NCI-H524 (cell line): ENCODE measurements around the gene ACER3.
"Not testable (repeated sequence)": the region's sequence is repeated elsewhere in the genome, so short reads cannot be mapped to it uniquely, and the experiment has no call there.

Source experiments
- DNase-seq, 2 experiments: peaks; one replicate each; lab custom pipeline; 2025; lab: John Stamatoyannopoulos, UW

Gene ACER3

DNA sequence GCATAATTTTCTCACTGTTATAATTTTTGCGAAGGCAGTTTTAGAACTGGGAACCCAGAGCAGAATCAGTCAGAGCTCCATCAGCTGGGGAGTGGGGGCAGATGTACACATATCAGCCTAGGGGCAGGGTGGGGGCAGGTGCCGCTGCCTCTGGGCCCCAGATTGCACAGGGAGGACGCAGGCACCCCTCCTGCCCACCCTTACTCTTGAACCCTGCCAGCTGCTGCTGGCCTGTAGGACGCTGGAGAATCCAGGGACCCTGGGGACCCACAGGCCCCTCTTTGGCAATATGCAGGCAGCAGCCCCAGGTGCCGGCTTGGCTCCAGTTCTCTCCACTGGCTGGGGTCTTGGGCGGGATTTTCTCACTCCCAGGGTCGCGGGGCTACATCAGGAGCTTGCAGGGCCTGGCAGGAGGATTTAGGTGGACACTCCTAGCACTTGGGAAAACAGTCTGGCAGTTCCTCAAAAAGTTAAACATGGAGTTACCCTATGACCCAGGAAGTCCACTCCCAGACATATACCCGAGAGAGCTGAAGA, 197.3 kb downstream of the ACER3 start:
- no peak for DNase-seq

DNA sequence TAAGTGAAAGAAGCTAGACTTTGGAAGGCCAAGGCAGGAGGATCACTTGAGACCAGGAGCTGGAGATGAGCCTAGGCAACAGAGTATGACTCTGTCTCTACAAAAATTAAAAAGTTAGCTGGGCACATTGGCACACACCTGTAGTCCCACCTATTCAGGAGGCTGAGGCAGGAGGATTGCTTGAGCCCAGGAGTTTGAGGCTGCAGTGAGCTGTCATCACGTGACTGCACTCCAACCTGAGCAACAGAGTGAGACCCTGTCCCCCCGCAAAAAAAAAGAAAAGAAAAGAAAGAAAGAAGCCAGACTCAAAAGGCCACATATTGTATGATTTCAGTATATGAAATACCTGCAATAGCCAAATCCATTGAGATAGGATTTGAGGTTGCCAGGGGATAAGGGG, 198.2 kb downstream of the ACER3 start:
- no peak for DNase-seq

DNA sequence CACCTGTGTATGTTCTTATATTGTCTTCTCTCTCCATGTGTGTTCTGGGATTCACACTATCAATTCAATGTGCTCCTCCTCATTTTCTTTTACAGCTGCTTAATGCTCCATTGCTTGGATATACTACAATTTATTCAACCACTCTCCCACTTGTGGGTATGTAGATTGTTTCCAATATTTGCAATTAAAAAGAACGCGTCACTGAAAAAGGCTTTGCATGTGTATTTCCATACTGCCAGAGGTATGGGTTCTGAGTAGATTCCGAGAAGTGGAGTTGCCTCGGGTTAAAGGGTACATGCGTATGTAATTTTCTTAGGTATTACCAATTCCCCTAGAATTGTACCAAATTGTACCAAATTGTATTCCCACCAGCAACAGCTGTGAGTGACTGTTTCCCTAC, 199.1 kb downstream of the ACER3 start:
- no peak for DNase-seq

DNA sequence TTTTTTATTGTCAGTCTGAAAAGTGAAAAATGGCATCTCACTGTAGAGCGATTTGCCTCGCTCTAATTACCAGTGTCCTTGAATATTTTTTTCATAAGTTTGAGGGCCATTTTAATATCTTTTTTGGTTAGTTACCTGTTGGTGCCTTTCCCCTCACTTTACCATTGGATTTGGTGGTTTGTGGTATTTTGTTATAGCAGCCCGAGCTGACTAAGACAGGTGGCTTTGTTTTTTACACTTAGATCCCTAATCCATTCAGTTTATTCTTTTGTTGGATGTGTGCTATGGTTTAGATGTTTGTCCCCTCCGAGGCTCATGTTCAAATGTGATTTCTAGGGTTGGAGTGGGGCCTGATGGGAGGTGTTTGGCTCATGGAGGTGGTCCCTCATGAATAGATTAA, 199.5 kb downstream of the ACER3 start:
- DNase-seq: no peak

DNA sequence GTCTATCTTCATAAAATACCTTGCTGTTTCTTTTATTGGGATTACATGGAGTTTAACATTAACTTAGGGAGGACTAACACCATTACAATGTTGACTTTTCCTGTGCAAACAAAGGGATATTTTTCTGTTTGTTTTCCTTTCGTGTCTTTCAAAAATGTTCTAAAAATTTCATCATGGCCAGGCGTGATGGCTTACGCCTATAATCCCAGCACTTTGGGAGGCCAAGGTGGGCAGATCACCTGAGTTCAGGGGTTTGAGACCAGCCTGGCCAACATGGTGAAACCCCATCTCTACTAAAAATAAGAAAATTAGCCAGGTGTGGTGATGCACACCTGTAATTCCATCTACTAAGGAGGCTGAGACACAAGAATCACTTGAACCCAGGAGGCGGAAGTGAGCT, 200.5 kb downstream of the ACER3 start:
- DNase-seq: not testable (repeated sequence)

DNA sequence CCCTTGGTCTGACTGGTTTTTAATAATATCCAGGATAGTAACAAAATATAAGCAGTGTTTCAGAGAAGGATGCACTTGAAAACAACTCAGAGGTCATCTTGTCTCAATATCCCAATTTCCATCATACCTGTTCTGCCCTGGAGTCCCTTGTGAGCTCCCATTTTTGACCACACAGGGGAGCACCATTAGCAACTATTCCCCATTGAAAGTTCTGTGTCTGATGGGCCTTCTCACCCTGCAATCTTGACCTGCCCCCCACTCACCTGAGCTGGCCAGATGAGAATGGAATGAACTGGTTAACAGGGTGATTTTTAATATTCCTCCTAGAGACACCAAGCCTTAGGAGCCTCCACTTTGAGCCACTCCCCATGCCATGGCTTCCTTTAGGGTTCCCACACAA, 202.2 kb downstream of the ACER3 start:
- no peak for DNase-seq

DNA sequence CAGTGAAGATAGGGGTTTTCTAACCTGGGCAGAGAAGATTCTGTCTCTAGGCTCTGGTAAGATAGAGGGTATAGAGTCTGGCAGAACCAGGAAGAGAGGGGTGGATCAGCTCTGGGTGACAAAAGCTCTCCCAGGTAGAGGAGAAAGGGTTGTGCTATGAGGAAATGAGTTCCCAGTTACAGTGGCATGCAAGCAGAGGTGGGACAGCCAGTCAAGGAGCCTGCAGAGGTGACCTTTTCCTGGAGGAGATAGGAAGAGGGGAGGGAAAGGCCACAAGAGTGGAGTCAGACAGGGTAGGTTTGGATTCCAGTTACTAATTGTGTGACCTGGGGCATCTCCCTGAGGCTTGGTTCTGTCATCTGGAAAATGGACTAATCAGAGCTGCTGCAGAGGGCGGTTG, 202.7 kb downstream of the ACER3 start:
- DNase-seq: no peak

DNA sequence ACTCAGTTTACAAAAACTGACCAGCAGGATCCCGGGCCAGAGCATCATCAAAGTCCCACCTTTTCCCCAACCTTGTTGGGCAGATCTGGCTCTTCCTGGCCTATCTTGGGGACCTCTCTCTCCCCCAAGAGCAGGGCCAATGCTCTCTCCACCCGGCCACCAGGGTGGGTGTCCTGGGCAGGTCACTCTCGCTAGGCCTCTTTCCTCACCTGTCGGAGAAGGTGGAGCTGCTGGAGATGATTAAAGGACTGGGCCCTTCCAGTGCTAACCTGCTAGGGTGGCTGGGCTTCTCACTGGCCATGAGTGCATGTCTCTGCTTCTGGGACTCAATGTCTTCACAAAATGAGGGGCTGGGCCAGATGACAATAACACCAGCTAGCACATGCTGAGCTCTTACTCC, 203.1 kb downstream of the ACER3 start:
- DNase-seq: no peak

DNA sequence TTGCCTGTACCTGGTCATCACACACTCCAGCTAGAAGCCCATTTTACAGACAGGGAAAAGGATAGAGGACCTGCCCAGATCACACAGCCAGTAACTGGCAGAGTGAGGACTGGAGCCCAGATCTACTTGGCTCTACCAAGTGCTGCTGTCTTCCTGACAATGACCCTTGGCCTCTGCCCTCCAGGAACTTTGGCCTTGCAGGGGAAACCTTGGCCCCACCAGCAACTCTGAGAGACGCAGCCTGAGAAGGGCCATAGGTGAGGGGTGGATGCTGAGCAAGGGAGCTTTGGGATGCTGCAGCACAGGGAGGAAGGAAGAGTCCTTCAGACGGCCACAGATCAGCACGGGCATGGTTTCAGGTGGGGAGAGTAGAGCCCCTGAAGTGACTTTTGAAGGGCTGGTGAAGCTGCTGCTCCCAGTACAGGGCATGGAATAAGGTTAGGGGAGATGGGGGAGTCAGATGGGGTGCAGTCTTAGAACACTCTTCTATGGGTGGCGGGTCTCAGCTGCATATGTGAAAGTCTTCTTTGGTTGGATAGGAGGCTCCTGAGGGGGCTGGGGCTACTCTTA, 204.0 kb downstream of the ACER3 start:
- DNase-seq: no peak

DNA sequence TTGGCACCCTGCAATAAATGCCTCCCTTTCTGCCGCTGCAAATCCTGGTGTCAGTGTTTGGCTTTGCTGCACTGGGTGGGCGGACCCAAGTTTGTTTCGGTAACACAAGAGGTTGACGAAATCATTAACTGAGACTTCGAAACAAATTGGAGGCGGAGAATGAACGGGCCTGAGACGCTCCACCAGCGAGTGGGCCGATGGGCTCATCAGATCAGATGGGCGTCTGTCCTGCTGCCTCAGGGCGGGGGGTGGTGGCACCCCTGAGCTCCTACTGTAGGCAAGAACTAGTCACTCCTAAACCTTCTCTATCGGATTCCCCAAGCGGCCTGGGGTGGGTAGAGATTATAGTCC, 205.1 kb downstream of the ACER3 start:
- no peak for DNase-seq

DNA sequence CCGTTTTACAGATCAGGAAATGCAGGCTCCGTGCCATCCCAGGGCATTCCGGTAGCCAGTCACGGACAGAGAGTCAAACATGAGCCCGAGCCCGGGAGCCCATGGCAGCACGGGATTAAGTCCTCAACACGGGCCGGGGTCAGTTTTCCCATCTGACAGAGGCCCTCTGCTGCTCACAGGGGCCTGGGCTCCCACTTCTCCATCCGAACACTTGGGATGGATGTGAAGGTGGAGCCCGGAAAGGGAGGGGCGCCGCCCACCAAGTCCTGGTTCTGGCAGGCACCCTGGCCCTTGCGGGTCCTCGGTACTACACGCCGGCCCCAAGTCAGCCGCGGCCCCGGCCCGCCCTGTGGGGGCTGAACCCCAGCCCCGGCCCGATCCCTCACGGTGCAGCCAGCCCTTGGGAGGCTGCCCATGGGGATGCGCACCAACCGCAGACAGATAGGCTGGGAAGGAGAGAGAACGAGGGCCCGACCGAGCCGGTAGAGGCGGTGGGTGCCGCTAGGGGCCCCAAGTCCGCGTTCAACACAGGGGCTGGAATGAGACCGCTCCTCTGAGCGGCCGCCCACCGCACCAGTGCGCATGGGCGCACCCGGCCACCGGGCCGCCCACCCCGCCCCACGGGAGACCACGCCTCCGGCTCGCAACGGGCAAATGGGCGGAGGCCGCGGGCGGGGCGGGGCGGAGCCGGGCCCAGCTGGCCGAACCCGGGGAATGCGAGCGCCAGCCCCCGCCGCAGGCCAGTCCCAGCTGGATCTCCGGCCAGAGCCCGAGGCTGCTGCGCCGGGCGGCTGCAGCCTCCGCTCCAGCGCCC, 205.7 kb downstream of the ACER3 start, which contains the start of gene CAPN5:
TSS of gene CAPN5 (plus strand) at position 743 of the 814 bp plus-strand sequence. CDS start 17,916 bp downstream, outside the sequence.
- peak; percentile 83 to 92 for DNase-seq

DNA sequence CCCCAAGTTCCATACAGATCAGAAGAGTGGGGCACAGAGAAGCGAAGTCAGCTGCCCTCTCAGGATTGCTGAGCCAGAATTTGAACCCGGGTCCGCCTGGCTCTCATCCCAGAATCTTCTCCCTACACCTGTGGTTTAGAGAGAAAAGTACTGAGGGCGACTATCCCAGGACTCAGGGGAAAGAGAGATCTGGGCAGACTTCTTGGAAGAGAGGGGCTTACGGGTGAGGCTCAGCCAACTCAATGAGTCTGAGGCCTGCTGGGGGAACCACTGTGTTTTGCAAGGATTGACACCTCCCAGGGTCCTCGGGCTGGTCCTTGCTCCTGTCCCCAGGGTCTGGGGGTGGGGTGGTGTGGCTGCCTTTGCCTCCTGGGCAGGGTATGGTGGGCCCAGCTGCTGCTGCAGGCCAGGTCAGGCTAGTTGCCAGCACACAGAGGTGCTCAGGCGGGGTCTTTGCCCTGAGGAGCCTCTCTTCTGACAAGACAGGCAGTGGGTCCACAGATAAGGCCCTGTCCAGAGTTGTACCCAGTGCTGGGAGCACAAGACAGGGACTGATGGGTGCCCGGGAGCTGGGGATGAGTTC, 207.2 kb downstream of the ACER3 start:
- no peak for DNase-seq

DNA sequence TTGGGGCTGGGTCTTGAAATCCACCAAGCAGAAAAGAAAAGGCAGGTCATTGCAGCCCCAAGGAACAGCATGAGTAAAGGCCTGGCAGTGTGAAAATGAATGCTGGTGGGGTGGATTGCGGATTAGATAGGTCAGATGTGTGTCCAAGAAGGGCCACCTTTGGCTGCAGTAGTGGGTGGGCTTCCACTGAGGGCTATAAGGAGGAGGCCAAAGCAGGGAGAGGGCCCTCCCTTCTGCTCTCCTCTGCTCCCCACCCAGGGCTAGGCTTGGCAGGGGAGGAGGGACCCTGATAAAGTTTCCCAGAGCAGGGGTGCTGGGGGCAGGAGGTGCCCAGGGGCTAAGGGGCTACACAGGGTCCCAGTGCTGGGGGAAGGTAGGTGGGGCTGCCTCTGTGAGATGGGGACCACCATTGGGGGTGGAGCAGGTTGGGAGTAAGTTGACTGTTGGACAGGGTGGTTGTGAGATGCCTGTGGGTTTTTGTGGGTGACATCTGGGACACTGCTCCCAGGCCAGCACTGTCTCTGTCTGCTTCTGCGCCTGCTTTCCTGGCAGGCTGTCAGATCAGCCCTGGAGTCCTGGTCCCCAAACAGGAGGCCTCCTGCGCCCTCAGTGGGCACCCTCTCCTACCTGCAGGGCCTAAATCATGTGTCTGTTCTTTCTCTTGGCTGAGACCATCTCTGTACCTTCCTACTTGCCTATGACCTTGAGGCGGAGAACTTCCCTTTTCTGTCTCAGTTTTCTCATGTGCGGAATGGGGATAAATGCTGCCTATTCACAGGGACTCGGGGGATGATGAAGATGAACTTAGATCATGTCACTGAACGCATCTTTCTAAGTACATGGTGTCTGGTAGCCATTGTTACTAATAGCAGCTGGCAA, 208.0 kb downstream of the ACER3 start:
- no peak for DNase-seq

DNA sequence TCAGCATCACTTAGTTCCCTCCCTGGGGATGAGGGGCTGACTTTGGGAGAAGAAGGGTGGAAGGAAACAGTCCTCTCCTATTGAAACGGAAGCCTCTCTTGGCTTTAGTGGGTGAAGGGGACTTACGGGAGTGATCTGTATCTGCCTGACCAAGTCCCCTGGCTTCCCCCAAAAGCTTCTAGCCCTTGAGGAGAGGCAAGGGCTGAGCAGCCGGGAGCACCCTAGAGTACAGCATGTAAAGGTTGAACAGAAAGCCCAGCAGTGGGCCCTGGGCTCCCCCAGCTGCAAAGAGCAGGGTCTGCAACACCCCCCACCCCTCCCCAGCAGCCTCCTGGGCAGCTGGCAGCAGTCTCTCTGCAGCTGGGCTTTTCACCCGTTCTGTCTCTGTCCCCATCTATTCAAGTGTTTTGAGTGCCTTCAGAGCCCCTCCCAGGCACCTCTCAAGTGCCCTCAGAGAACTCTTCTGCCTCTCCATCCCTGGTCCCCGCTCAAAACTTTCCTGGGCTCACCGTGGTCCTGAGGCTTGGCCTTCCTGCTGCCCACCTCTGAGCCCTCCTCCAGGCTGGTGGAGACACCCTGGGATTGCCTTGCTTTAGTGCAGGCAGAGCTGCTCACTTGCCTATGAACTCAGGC, 208.7 kb downstream of the ACER3 start:
- DNase-seq: peak; percentile 22 to 56

DNA sequence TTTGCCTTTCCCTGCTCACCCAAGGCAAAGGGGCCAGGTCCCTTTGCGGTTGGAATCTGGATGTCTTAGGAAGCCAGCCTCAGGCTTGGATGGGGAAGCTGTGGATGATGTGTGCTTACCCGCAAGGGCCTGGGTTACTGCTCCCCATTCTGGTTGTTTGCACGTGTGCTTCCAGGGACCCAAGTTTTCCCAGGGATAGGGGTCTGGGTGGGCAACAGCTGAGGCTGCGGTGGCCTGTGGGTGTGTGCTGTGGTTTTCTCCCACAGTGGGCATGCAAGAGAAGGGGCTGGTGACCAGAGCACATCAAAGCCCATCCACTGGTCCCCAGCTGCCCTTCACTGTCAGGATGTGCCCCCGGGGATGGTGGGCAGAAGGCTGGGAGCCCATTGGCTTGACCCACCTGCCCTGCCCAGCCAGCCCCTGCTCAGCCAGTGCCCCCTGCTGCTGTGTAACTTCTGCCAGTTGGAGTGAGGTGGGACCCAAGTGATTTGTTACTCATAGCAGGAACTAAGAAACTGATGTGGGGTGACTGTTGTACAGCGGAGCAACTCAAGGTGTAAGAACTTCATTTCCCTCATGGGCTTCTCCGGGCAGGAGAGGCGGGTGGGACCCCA, 209.4 kb downstream of the ACER3 start:
- DNase-seq: no peak

DNA sequence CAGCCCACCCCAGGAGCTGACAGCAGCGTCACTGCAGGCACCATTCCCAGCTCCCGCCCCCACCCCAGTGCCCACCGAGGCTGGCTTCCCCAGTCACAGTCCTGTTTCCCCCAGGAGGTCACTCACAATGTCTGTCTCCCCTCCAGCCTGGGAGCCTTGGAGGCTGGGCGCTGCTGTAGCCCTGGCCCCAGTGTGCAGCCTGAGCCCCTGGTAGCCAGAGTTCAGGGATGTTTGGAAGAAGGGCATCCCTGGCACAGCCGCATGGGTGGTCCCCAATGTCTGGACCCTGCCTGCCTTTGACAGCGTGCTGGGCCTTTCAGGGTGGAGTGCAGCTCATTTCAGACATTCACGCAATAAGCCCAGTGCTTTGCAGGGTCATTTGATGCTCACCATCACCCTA, 210.4 kb downstream of the ACER3 start:
- no peak for DNase-seq

DNA sequence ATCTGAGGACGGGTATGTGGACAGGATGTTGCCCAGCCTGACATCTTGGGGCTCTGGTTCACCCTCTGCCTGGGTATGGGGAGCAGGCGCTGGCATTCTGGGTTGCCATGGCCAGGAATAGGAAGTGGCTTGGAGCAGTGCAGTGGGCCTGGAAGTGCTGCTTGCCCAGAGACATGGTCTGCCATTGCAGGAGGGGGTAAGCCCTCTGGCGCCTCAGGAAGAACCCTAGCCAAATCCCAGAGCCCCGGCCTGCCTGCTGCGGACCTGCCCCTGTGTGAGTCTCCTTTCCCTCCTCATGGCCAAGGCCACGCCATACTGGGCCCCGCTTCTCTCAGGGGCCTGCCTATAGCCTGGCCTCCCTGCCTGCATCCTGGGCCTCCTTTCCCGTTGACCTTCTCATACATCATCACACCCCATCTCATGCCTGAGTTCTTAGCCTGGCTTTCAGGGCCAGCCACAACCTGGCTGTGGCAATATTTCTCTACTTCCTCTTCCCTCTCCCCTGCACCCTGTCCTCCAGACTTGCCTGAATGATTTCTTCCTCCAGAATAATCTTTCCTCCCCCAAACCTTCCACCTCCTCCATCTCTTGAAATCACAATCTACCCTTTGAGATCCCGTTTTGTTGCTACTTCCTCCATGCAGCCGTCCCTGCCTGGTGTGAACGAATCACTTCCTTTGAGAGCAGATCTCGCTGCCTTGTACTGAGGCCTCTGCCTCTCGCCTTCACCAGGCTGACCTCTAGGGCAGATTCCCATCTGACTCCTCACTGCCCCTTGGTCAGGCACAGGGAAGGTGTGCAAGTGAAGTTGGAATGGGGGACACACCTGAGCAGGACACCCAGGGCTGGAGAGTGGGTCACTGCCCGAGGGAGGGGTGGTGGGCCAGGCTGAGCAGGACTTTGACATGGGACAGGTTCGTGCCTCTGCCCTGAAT, 211.2 kb downstream of the ACER3 start:
- DNase-seq: no peak

DNA sequence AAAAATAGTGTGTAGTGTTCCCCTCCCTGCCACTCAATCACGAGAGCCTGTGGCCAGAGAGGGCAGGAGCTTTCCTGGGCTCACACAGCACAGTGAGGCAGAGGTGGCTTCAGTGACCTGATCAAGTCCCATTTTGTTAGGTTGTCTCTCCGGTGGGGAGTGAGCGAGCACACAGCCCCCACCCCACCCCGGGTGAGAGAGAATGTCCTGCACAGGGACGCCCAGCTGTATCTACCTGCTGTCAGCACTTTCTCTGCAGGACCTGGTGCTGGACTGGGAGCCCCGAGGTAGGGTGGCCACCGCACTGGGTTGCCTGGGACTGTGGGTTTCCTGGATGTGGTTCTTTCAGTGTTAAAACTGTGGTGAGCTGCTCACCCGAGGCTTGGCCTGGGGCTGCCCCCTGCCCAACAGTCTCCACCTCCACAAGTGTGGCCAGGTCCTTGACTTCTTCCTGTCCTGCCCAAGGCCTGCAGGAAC, 212.2 kb downstream of the ACER3 start:
- no peak for DNase-seq

DNA sequence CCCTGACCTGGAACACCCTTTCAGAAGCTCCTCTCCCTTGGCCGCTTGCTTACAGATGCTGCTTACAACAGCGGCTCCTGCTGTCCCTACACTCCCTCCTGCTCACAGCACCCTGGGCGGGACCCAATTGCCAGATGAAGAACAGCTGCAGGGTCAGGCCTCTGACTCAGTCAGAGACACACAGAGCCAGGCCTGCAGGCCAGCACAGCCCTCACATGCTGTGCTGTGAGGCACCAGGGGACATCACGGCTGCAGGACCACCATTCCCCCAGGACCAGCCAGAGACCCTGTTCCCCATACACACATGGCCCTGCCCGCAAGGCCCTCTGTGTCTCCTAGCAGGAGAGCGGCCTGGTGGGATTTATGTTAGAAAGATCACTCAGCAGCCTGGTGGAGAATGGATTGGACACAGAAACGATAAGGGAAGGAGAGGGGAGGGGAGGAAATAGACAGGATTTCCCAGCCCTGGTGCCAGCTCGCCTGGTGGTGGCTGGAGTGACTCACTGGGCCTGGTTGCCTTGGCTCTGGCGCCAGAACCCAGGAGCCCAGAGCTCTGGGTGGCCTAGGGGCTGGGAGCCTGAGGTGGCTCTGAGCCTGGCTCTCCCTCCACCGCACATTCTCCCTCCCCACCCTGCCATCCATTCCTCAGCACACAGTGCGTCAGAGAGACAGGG, 212.7 kb downstream of the ACER3 start:
- DNase-seq: peak in 1 of 2 experiments; percentile 35
